Kidney tubule cell (primary cell): ENCODE data around the gene RUFY3.
"Not testable (repeated sequence)": the region's sequence is repeated elsewhere in the genome, so short reads cannot be mapped to it uniquely, and the experiment has no call there.

Experiments
- DNase-seq: peaks from one replicate; pipeline ENCODE4 v3.0.0-alpha.2; 2018; ENCODE audit warnings: low spot score

RUFY3 gene

GRCh38 chr4:70721747-70722146, at the start of gene RUFY3:
TSS of gene RUFY3 (plus strand) at chr4:70721964. CDS start at chr4:70722574, 610 bp downstream.
- DNase-seq: peak; percentile 60

GRCh38 chr4:70674191-70674590, 47.6 kb upstream of the RUFY3 start:
- DNase-seq: no peak

- no peak for DNase-seq
Observed at GRCh38 chr4:70674731-70675130, 47.0 kb upstream of the RUFY3 start.

GRCh38 chr4:70676554-70677090, 45.1 kb upstream of the RUFY3 start:
- no peak for DNase-seq

GRCh38 chr4:70678383-70678999, 43.3 kb upstream of the RUFY3 start:
- no peak for DNase-seq

GRCh38 chr4:70680934-70681333, 40.8 kb upstream of the RUFY3 start:
- DNase-seq: no peak

GRCh38 chr4:70681704-70682103, 40.1 kb upstream of the RUFY3 start:
- no peak for DNase-seq

- DNase-seq: not testable (repeated sequence)
Observed at GRCh38 chr4:70682142-70682541, 39.6 kb upstream of the RUFY3 start.

GRCh38 chr4:70687392-70687791, 34.4 kb upstream of the RUFY3 start:
- no peak for DNase-seq

- peak; percentile 99 for DNase-seq
Observed at GRCh38 chr4:70687821-70688794, 33.7 kb upstream of the RUFY3 start, which contains the start of gene UTP3. TSS of gene UTP3 (plus strand) at chr4:70688532. CDS start at chr4:70688678, 146 bp downstream.

- no peak for DNase-seq
Observed at GRCh38 chr4:70688795-70689231, 33.0 kb upstream of the RUFY3 start.

GRCh38 chr4:70691661-70692060, 30.1 kb upstream of the RUFY3 start:
- DNase-seq: no peak

GRCh38 chr4:70694633-70695032, 27.1 kb upstream of the RUFY3 start:
- DNase-seq: not testable (repeated sequence)

- not testable (repeated sequence) for DNase-seq
Observed at GRCh38 chr4:70698435-70698834, 23.3 kb upstream of the RUFY3 start.

GRCh38 chr4:70700712-70701111, 21.1 kb upstream of the RUFY3 start:
- DNase-seq: no peak

GRCh38 chr4:70701271-70701670, 20.5 kb upstream of the RUFY3 start:
- no peak for DNase-seq

GRCh38 chr4:70702592-70702991, 19.2 kb upstream of the RUFY3 start:
- DNase-seq: not testable (repeated sequence)

- peak; percentile 79 for DNase-seq
Observed at GRCh38 chr4:70703619-70704214, 18.0 kb upstream of the RUFY3 start.

- DNase-seq: peak; percentile 83
Observed at GRCh38 chr4:70704215-70704930, 17.4 kb upstream of the RUFY3 start.

GRCh38 chr4:70704931-70705182, 16.9 kb upstream of the RUFY3 start:
- DNase-seq: no peak

GRCh38 chr4:70705183-70706043, 16.4 kb upstream of the RUFY3 start:
- peak; percentile 77 for DNase-seq
